Measurements from ENCODE around the gene RSPH10B2.
"Not testable (repeated sequence)": the region's sequence is repeated elsewhere in the genome, so short reads cannot be mapped to it uniquely, and the experiment has no call there.

The RSPH10B2 gene

GRCh38 chr7:6789353-6789752 is 35.5 kb downstream of the RSPH10B2 start:
- not testable (repeated sequence) for DNase-seq (ENCODE audit: low read depth in 2 of 2)

DNA sequence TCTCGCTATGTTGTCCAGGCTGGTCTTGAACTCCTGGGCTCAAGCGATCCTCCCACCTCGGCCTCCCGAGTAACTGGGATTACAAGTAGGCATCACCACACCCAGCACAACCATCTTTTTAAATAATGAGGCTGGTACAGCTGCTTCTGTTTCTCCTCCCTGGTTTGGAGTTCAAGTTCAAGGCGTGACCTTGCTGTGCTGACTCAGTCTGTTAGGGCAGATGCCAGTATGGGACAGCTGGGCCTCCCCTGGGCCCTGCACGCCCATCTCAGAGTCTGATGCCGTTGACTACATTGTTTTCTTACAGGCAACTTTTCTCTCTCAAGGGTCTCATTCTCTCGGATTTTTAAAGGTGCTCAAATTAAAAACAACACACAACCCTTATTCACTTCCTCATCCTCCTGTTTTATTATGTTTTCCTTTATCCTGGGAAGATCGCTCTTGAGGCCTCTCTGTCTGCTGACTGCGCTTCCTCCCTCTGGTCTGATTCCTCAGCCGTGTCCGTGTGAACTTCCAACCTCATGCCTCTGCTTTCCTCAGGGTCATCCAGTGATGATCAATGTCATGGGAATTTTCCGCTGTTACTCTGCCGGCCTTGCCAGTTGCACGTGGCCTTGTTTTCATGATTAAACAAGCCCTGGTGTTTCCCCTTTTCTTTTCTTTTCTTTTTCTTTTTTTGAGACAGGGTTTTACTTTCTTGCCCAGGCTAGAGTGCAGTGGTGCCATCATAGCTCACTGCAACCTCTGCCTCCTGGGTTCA is 38.4 kb downstream of the RSPH10B2 start:
- DNase-seq (ENCODE audit: low read depth in 2 of 2): not testable (repeated sequence)

GRCh38 chr7:6794276-6794675 is 40.4 kb downstream of the RSPH10B2 start:
- not testable (repeated sequence) for DNase-seq (ENCODE audit: low read depth in 2 of 2)

DNA sequence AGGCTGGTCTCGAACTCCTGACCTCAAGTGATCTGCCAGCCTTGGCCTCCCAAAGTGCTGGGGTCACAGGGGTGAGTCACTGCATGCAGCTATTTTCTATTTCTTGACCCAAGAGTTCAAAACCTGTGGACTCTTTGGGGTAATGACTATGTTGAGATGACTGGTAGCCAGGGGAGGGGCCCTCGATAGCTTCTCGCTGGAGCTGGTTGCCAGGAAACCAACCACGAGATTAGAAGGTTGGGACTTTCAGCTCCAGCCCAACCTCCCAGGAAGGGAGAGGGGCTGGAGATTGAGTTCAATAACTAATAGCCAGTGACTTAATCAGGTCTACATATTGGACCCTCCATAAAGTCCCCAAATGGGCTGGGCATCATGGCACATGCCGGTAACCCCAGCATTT is 43.3 kb downstream of the RSPH10B2 start:
- DNase-seq (ENCODE audit: low read depth in 2 of 2): not testable (repeated sequence)

- DNase-seq (ENCODE audit: low read depth in 2 of 2): not testable (repeated sequence)
These were observed 44.1 kb downstream of the RSPH10B2 start for GRCh38 chr7:6798047-6798446.

- DNase-seq (ENCODE audit: low read depth in 2 of 2): not testable (repeated sequence)
These were observed 46.0 kb downstream of the RSPH10B2 start for GRCh38 chr7:6799887-6800286.

DNA sequence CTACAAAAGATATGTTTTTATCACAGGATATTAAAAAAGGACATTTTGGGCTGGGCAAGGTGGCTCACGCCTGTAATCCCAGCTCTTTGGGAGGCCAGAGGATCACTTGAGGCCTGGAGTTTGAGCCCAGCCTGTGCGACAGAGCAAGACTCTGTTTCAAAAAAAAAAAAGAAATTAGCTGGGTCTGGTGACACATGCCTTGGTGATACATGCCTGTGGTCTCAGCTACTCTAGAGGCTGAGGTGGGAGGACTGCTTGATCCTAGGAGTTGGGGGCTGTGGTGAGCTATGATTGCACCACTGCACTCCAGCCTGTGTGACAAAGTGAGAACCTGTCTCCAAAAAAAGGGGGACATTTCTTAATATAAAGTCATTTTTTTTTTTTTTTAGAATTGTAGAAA is 46.4 kb downstream of the RSPH10B2 start:
- not testable (repeated sequence) for DNase-seq (ENCODE audit: low read depth in 2 of 2)

DNA sequence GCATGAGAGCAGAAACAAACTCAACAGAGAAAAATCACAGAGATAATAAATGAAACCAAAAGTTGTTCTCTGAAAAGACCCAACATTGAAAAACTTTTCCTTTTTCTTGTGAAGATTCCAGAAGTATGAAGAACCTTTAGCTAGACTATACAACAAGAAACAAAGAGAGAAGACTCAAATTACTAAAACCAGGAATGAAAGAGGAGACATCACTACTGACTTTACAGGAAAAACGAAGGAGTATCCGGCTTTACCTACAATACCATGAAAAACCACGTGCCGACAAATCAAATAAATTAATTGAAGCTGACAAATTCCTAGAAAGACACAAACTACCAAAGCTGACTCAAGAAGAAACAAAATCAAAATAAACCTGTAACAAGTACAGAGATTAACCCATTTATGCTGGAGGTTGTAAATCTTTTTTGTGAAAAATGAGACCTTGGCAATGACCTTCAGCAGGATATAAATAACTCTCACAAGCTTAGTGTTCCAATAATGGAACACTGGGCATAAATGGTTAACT is 53.6 kb downstream of the RSPH10B2 start:
- DNase-seq (ENCODE audit: low read depth in 2 of 2): not testable (repeated sequence)

DNA sequence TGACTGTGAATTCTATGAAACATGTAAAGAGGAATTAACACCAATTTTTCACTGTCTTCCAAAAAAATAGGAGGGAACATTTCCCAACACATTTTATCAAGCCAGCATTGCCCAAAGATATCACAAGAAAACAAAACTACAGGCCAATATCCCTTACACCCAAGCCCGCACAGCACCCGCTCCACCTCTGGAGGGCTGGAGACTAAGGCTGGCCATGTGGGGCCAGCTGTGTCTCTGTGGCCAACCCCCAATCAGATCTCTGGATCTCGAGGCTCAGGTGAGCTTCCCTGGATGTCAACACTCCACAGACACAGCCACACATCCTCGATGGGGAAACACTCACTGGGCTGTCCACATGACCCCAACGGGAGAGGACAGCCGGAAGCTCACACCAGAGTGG is 54.1 kb downstream of the RSPH10B2 start:
- DNase-seq (ENCODE audit: low read depth in 2 of 2): not testable (repeated sequence)

- DNase-seq (ENCODE audit: low read depth in 2 of 2): not testable (repeated sequence)
These were observed 59.1 kb downstream of the RSPH10B2 start for GRCh38 chr7:6813011-6813410.

DNA sequence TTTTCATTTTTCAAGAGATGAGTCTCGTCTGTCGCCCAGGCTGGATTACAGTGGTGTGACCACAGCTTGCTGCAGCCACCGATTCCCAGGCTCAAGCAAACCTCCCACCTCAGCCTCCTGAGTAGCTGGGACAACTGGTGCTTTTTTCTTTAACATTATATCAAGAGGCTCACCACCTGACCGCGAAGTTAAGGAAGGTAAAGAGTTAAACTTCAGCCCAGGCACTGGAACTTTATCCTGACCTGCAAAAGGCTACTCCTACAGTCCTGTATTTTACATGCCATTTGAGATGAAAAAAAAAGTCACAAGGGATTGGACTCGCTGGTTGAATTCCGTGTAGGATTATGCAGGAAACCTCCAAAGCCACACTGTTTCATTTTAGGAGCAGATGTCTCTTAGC is 61.6 kb downstream of the RSPH10B2 start:
- not testable (repeated sequence) for DNase-seq (ENCODE audit: low read depth in 2 of 2)

GRCh38 chr7:6821622-6822021 is 67.7 kb downstream of the RSPH10B2 start:
- DNase-seq (ENCODE audit: low read depth in 2 of 2): not testable (repeated sequence)

- DNase-seq (ENCODE audit: low read depth in 2 of 2): not testable (repeated sequence)
These were observed 71.6 kb downstream of the RSPH10B2 start for GRCh38 chr7:6825236-6826125.

DNA sequence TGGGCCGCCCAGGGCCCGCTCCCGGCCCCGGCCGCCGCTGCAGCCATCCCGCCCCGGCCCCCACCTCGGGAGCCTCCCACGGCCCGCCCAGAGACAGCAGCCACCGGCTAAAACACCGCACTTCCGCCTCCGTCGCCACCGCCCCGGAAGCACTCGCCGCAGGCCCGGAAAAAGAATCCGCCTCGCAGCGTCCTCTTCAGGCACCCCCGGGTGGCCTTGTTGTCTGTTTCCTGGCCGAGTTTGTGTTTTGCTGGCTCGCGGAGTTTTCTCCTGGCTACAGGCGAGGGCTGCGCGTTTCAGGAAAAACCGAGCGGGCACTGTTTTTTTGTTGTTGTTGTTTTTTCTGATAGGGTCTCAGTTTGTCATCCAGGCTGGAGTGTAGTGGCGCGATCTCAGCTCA is 72.2 kb downstream of the RSPH10B2 start, which contains the start of gene CCZ1B:
Gene CCZ1B (minus strand): TSS at position 125 of the 400 bp plus-strand sequence. CDS start 78 bp downstream, at position 47.
- peak; percentile 72 to 78 for DNase-seq (ENCODE audit: low read depth in 2 of 2)

DNA sequence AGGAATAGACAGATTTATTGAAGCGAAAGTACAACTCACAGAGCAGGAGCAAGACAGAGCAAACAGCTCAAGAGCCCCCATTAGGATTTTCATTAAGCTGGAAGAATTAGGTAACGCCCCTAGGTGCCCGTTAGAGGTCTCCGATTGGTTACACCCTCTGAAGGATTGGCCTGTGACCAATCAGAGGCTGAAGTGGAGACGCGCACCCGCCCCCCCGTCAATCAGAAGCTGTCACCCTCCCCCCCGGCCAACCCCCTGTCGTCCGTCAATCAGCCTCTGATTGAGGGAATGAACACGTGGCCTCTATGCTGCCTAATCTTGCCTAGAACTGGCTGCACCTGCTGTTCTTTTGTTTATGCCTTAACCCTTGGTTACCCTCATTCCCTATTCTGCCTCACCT is 73.3 kb downstream of the RSPH10B2 start:
- DNase-seq (ENCODE audit: low read depth in 2 of 2): not testable (repeated sequence)

DNA sequence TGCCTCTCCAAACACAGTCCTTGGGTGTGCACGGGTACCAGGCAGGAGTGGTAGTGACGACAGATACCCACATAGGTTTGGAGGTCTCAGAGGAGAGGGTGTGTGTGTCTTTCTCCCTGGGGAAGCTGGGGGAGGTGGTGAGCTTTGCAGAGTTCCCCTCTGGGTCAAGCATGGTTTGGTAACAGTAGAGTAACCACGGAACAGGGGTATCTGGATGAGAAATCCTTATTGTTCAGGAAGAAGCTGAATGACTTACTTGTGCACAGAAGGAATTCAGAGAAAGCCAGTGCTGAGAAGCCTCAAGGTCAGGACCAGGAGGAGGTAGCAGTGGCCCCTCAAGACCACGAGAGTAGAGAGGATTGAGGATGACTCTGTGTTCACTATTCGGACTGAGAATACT is 75.7 kb downstream of the RSPH10B2 start:
- not testable (repeated sequence) for DNase-seq (ENCODE audit: low read depth in 2 of 2)

- not testable (repeated sequence) for DNase-seq (ENCODE audit: low read depth in 2 of 2)
These were observed 76.1 kb downstream of the RSPH10B2 start for GRCh38 chr7:6830026-6830425.

GRCh38 chr7:6831018-6831725 is 77.3 kb downstream of the RSPH10B2 start:
- DNase-seq (ENCODE audit: low read depth in 2 of 2): no peak

GRCh38 chr7:6833636-6834035 is 79.7 kb downstream of the RSPH10B2 start:
- DNase-seq (ENCODE audit: low read depth in 2 of 2): no peak

GRCh38 chr7:6835521-6835920 is 81.6 kb downstream of the RSPH10B2 start:
- not testable (repeated sequence) for DNase-seq (ENCODE audit: low read depth in 2 of 2)

DNA sequence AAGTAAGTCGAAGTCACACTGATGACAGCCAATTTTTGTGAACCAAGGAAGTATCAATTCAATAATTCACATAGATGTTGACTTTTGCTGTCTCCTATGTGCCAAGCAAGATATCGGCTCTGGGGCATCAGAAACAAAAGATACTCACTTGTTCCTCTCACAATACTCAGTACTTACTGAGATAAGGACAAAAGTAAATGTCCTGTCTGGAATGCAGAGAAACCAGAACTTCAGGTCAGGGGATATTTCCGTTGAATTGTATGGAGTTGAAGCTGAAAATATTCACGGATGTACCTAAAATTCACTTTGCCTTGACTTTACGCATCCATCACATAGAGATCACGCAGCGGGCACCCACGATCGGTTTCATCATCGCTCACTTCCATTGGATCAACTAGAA is 83.2 kb downstream of the RSPH10B2 start:
- not testable (repeated sequence) for DNase-seq (ENCODE audit: low read depth in 2 of 2)
